GM12878 (cell line): Measurements from ENCODE around the gene SAFB. TPM values are rescaled to one million over a fixed set of nuclear protein-coding genes. Genes with fewer than 3 reads are reported as not detected.
A peak's percentile ranks its signal among the peaks of the same experiment; 100 is the strongest.

Source experiments
- CUX1 ChIP-seq: IDR thresholded peaks from 2 replicates; pipeline ENCODE4 v1.6.1; 2012; ENCODE audit warnings: improper control_type of control experiment, low read depth, low read length; ENCODE audit not compliant: insufficient replicate concordance
- HDAC6 ChIP-seq: fragments of 200-600 bp; sonication (generic); IDR thresholded peaks from one replicate; pipeline ENCODE4 v1.8.0; 2017; ENCODE audit warnings: antibody characterized with exemption; ENCODE audit not compliant: unreplicated experiment
- NR2C2 ChIP-seq: IDR thresholded peaks from 2 replicates; pipeline ENCODE4 v1.6.1; 2011; ENCODE audit warnings: borderline replicate concordance, low read depth; ENCODE audit not compliant: control insufficient read depth, insufficient read length
- NR2F1 ChIP-seq: fragments of 450-650 bp; conservative IDR thresholded peaks from 2 replicates; pipeline ENCODE4 v1.6.1; 2017; ENCODE audit warnings: mild to moderate bottlenecking
- POLR2A ChIP-seq: IDR thresholded peaks from 2 replicates; pipeline ENCODE4 v1.6.1; 2011; ENCODE audit warnings: low read depth, mild to moderate bottlenecking, low read length
- POLR2AphosphoS2 ChIP-seq: IDR thresholded peaks from 2 replicates; pipeline ENCODE4 v1.6.1; 2011; ENCODE audit warnings: low read depth, mild to moderate bottlenecking, low read length, improper control_type of control experiment, moderate library complexity
- YY1 ChIP-seq: IDR thresholded peaks from 2 replicates; pipeline ENCODE4 v1.6.1; 2011; ENCODE audit warnings: low read depth, mild to moderate bottlenecking, low read length
- ZNF687 ChIP-seq: fragments of 450-650 bp; IDR thresholded peaks from 2 replicates; pipeline ENCODE4 v1.6.1; 2017; ENCODE audit warnings: mild to moderate bottlenecking, moderate library complexity
- polyA plus RNA-seq, 11 experiments: library from polyadenylated mRNA; depleted of rRNA in 4 of 11; unstranded in 6 of 11; stranded (reverse) in 5 of 11; fragments of >200 nt; fragmentation: Nextera tagmentation in 4 of 11; fragmentation: Illumina TruSeq in 1 of 11; extraction: Ambion mirVana in 4 of 11; extraction: Trizol in 1 of 11; gene quantifications; 1 replicate in 1 of 11; 2 replicates in 10 of 11; pipeline versions ENCODE4 v1.2.1 to v1.2.3, GENCODE V29; 2011 to 2016; ENCODE audit warnings: inconsistent platforms in 2 of 11, missing spikeins in 2 of 11, low read depth in 1 of 11
- total RNA-seq, 4 experiments: library from RNA; depleted of rRNA in 3 of 4; stranded (reverse); fragments of >200 nt in 3 of 4; fragmentation: Illumina TruSeq in 1 of 4; extraction: Trizol in 1 of 4; gene quantifications; 2 replicates each; pipeline versions ENCODE4 v1.2.1 to v1.2.3, GENCODE V29; 2013 to 2021
- TF ChIP-seq, protein P1 (sequence below): fragments of 450-650 bp; formaldehyde crosslinking; IDR thresholded peaks from 2 replicates; pipeline ENCODE4 v1.5.0; 2022; ENCODE audit warnings: mild to moderate bottlenecking, missing genetic modification characterization

Gene SAFB
- total and polyA plus RNA-seq, 10 of the 15 experiments (the other 5 are each of a cell fraction or from before 2014, with no cell fraction given): 1.6 to 131 (median 61.2) TPM

- TF ChIP-seq CUX1 (no peak), NR2F1 (0 out of 2 replicates have a peak, but pooled peaks have one; percentile 43), NR2C2 (no peak), POLR2AphosphoS2 (no peak), POLR2A (peak; percentile 54), ZNF687 (no peak), HDAC6 (no peak), YY1 (no peak)
- TF ChIP-seq, protein P1, sequence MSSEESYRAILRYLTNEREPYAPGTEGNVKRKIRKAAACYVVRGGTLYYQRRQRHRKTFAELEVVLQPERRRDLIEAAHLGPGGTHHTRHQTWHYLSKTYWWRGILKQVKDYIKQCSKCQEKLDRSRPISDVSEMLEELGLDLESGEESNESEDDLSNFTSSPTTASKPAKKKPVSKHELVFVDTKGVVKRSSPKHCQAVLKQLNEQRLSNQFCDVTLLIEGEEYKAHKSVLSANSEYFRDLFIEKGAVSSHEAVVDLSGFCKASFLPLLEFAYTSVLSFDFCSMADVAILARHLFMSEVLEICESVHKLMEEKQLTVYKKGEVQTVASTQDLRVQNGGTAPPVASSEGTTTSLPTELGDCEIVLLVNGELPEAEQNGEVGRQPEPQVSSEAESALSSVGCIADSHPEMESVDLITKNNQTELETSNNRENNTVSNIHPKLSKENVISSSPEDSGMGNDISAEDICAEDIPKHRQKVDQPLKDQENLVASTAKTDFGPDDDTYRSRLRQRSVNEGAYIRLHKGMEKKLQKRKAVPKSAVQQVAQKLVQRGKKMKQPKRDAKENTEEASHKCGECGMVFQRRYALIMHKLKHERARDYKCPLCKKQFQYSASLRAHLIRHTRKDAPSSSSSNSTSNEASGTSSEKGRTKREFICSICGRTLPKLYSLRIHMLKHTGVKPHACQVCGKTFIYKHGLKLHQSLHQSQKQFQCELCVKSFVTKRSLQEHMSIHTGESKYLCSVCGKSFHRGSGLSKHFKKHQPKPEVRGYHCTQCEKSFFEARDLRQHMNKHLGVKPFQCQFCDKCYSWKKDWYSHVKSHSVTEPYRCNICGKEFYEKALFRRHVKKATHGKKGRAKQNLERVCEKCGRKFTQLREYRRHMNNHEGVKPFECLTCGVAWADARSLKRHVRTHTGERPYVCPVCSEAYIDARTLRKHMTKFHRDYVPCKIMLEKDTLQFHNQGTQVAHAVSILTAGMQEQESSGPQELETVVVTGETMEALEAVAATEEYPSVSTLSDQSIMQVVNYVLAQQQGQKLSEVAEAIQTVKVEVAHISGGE (CRISPR knock-in tag): no peak
These were observed 73.5 kb downstream of the SAFB start (continued) for GRCh38 chr19:5696196-5697021.
